HepG2 (cell line): ENCODE measurements around the gene SPARC. TPM values are rescaled to one million over a fixed set of nuclear protein-coding genes. Genes with fewer than 3 reads are reported as not detected.

ENCODE experiments used
- ATAC-seq: fragments of 200-7000 bp; cut with Tn5 transposase; 3 replicates; pipeline ENCODE4 v1.9.1; 2020; ENCODE audit warnings: mild to moderate bottlenecking, moderate library complexity
- BruUV-seq: library from RNA; stranded (reverse); fragments of 400-500 nt; replicated peaks from 2 replicates; lab custom pipeline; 2021; lab: Mats Ljungman, UMichigan
- CTCF ChIA-PET: fragments of 300-600 bp; formaldehyde crosslinking; extraction: SDS; loops from one replicate; lab custom pipeline; 2021; ENCODE audit warnings: low total read pairs, inconsistent platforms, low intra/inter-chr PET ratio; lab: Yijun Ruan, JAX
- POLR2A ChIA-PET: fragments of 350-600 bp; sonication (Branson Sonifier 250); formaldehyde crosslinking; loops from one replicate; lab custom pipeline; 2020; ENCODE audit warnings: antibody characterized with exemption, inconsistent platforms; lab: Yijun Ruan, JAX
- DNase-seq: peaks from one replicate; pipeline ENCODE4 v3.0.0-alpha.2; 2015; ENCODE audit warnings: low spot score
- FAIRE-seq: peaks from 3 replicates; lab custom pipeline; 2011; peaks lifted over from hg19 to GRCh38; lab: Jason Lieb, UNC
- H2AFZ ChIP-seq: one replicate; pipeline ENCODE4 v1.6.1; 2011; ENCODE audit warnings: low read length, inconsistent platforms
- H3K27ac ChIP-seq: fragments of 300-600 bp; 3 replicates; pipeline ENCODE4 v1.8.0; 2011; ENCODE audit warnings: mixed run types, mild to moderate bottlenecking, mixed read lengths, low read length, inconsistent platforms; ENCODE audit not compliant: insufficient read depth; ENCODE audit errors: extremely low read length
- H3K27me3 ChIP-seq, 2 experiments: fragments of 200-600 bp in 1 of 2; 2 replicates in 1 of 2; 3 replicates in 1 of 2; pipeline versions ENCODE4 v1.6.0 to v1.8.0; 2011; ENCODE audit warnings: low read length in 2 of 2, mild to moderate bottlenecking in 2 of 2, moderate library complexity in 2 of 2, inconsistent platforms in 1 of 2; ENCODE audit not compliant: insufficient read depth in 2 of 2, control insufficient read depth in 1 of 2
- H3K36me3 ChIP-seq, 2 experiments: fragments of 200-600 bp in 1 of 2; replicated peaks in 1 of 2; 2 replicates in 1 of 2; 3 replicates in 1 of 2; pipeline versions ENCODE4 v1.5.1 to v1.8.0; 2011; ENCODE audit warnings: low read length in 2 of 2, inconsistent platforms in 1 of 2; ENCODE audit not compliant: insufficient read depth in 2 of 2, control insufficient read depth in 1 of 2
- H3K4me1 ChIP-seq: 2 replicates; pipeline ENCODE4 v1.5.1; 2012; ENCODE audit warnings: low read length, inconsistent platforms; ENCODE audit not compliant: insufficient read depth
- H3K4me2 ChIP-seq: 2 replicates; pipeline ENCODE4 v1.6.0; 2011; ENCODE audit warnings: low read depth, low read length, inconsistent platforms
- H3K4me3 ChIP-seq, 3 experiments: fragments of 200-600 bp in 1 of 3; sonication (generic), shearing (Covaris generic) in 1 of 3; replicated peaks in 1 of 3; 2 replicates each; pipeline ENCODE4 v1.5.1; 2011 to 2016; ENCODE audit warnings: low read length in 3 of 3, inconsistent platforms in 2 of 3, low read depth in 2 of 3, mild to moderate bottlenecking in 2 of 3, control low read depth in 1 of 3, mixed read lengths in 1 of 3; ENCODE audit not compliant: insufficient read depth in 1 of 3
- H3K79me2 ChIP-seq: one replicate; pipeline ENCODE4 v1.6.1; 2011; ENCODE audit warnings: low read length, inconsistent platforms; ENCODE audit not compliant: insufficient read depth
- H3K9ac ChIP-seq: 2 replicates; pipeline ENCODE4 v1.6.0; 2011; ENCODE audit warnings: mild to moderate bottlenecking, low read depth, low read length, inconsistent platforms; ENCODE audit not compliant: insufficient read depth
- H3K9me3 ChIP-seq: 2 replicates; pipeline ENCODE4 v1.5.1; 2012; ENCODE audit warnings: mild to moderate bottlenecking, low read length
- H4K20me1 ChIP-seq: 2 replicates; pipeline ENCODE4 v1.6.0; 2011; ENCODE audit warnings: inconsistent platforms, mild to moderate bottlenecking, low read length, moderate library complexity; ENCODE audit not compliant: insufficient read depth
- CEBPB ChIP-seq: IDR thresholded peaks from 2 replicates; pipeline ENCODE4 v1.6.1; 2011; ENCODE audit warnings: low read depth, low read length, improper control_type of control experiment, borderline replicate concordance
- FOSL2 ChIP-seq: sonication (generic); formaldehyde crosslinking; IDR thresholded peaks from 2 replicates; pipeline ENCODE4 v1.4.0; 2020; ENCODE audit warnings: missing genetic modification reagents
- SOX13 ChIP-seq, 3 experiments: fragments of 450-650 bp in 1 of 3; sonication (generic) in 1 of 3; formaldehyde crosslinking in 1 of 3; IDR thresholded peaks in 2 of 3; conservative IDR thresholded peaks in 1 of 3; 2 replicates each; pipeline versions ENCODE4 v1.5.0 to v1.6.1; 2016 to 2020; ENCODE audit warnings: antibody characterized with exemption in 1 of 3, mild to moderate bottlenecking in 1 of 3, missing compliant biosample characterization in 1 of 3, missing genetic modification reagents in 1 of 3, moderate library complexity in 1 of 3
- TEAD3 ChIP-seq: optimal IDR thresholded peaks from 2 replicates; pipeline ENCODE3; 2016; ENCODE audit warnings: borderline replicate concordance
- WGBS: methylation state at CpG from one replicate; pipeline ENCODE4 v1.1.6; 2017; ENCODE audit warnings: low lambda C conversion rate; 5-methylcytosine and 5-hydroxymethylcytosine counted together
- in situ Hi-C: cut with HindIII; loops from 2 replicates; pipeline ENCODE4 v1.10.0; 2017; ENCODE audit warnings: low pct_unique_long_range_greater_than_20kb; ENCODE audit not compliant: extremely low pct_ligation_motif_present
- intact Hi-C: fragments of 100-400 bp; cut with micrococcal nuclease; formaldehyde crosslinking; loops from one replicate; pipeline ENCODE4 v1.10.0; 2022; ENCODE audit not compliant: unreplicated experiment
- polyA plus RNA-seq, 8 experiments: library from polyadenylated mRNA; depleted of rRNA in 3 of 8; stranded (reverse) in 7 of 8; unstranded in 1 of 8; fragments of >200 nt; fragmentation: Illumina TruSeq in 4 of 8; extraction: Trizol in 4 of 8; gene quantifications; 2 replicates each; pipeline versions ENCODE4 v1.2.1 to v1.2.3, GENCODE V29; 2011 to 2016; ENCODE audit warnings: low read depth in 4 of 8, missing spikeins in 1 of 8, mixed read lengths in 1 of 8; ENCODE audit not compliant: insufficient read depth in 1 of 8
- total RNA-seq, 5 experiments: library from RNA; depleted of rRNA; stranded (reverse); fragments of >200 nt; fragmentation: Illumina TruSeq; extraction: Trizol; gene quantifications; 2 replicates each; pipeline ENCODE4 v1.2.3, GENCODE V29; 2016; ENCODE audit warnings: low read depth in 1 of 5
- TF ChIP-seq, protein P1 (sequence below): sonication (generic); formaldehyde crosslinking; IDR thresholded peaks from 2 replicates; pipeline ENCODE4 v1.5.0; 2020; ENCODE audit warnings: missing genetic modification reagents, mild to moderate bottlenecking, borderline replicate concordance
- TF ChIP-seq, protein P2 (sequence below): IDR thresholded peaks from 2 replicates; pipeline ENCODE4 v1.6.1; 2016; ENCODE audit warnings: control low read depth

SPARC gene
- total and polyA plus RNA-seq, 2 of the 13 experiments (the other 11 are each of a cell fraction or from before 2014, with no cell fraction given): 76.7 to 192 TPM

DNA sequence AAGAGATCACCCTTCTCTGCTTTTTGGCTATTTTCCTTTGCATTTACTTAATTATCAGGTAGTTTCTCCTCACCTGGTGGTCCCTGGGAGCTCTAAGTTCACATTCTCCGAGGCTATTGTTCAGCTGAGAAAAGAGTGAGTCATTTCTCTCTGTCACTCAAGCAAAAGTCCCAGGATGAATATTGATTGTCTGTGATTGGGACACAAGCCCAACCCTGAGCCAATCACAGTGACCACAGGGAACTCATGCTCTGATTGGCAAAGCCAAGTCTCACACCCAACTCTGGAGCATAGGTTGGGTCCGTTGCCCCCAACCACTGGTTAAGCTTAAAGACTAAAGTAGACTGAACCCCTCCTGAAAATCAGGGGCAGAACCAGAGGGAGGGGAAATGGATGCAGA, 67.8 kb downstream of the SPARC start:
- 4% methylated on average over 2 of the region's 2 CpGs for WGBS
- DNase-seq: peak; percentile 28
- in situ Hi-C loops: no loop called here
- peaks cover 0 to 67% of the 10 kb centered on the region in 2 experiments; a peak in 3 of 5 replicates for H3K27me3 ChIP-seq
- no peaks in the 10 kb centered on the region for H3K79me2 ChIP-seq
- intact Hi-C loops: no loop called here
- no peak overlapping the region for H2AFZ ChIP-seq
- POLR2A ChIA-PET: no interaction called here
- no peak for FAIRE-seq
- peaks cover 20% of the 10 kb centered on the region for H3K4me1 ChIP-seq
- no peak overlapping the region for H3K27ac ChIP-seq
- no peaks in the 10 kb centered on the region for H4K20me1 ChIP-seq
- no peak for TF ChIP-seq SOX13 (IDR thresholded peaks at IDR 0.05)
- 0 out of 4 replicates have a peak, but pooled peaks of 1 of the 2 experiments have one; percentile 9 for TF ChIP-seq SOX13 (CRISPR knock-in tag; conservative IDR thresholded peaks at IDR 0.05 in 1 of 2, IDR thresholded peaks at IDR 0.05 in 1 of 2)
- TF ChIP-seq, protein P1, sequence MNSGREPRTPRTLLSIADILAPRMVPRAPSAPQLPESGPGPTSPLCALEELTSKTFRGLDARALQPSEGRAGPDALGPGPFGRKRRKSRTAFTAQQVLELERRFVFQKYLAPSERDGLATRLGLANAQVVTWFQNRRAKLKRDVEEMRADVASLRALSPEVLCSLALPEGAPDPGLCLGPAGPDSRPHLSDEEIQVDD: no peak
- TF ChIP-seq, protein P2, sequence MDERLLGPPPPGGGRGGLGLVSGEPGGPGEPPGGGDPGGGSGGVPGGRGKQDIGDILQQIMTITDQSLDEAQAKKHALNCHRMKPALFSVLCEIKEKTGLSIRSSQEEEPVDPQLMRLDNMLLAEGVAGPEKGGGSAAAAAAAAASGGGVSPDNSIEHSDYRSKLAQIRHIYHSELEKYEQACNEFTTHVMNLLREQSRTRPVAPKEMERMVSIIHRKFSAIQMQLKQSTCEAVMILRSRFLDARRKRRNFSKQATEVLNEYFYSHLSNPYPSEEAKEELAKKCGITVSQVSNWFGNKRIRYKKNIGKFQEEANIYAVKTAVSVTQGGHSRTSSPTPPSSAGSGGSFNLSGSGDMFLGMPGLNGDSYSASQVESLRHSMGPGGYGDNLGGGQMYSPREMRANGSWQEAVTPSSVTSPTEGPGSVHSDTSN (CRISPR knock-in tag): peak; percentile 37; the same call in 1 of the 2 replicates
- peak; percentile 83 for TF ChIP-seq FOSL2 (CRISPR knock-in tag)
- peak; percentile 26; the same call in 1 of the 2 replicates for TF ChIP-seq CEBPB
- no peak for TF ChIP-seq TEAD3
- TF ChIP-seq, all 625 proteins: peak for 4
- no peaks in the 10 kb centered on the region for H3K9me3 ChIP-seq
- H3K4me3 ChIP-seq: no peak overlapping the region
- BruUV-seq: no TSS peak
- no peaks in the 10 kb centered on the region for H3K36me3 ChIP-seq
- no peak for ATAC-seq
- no peak overlapping the region for H3K4me2 ChIP-seq
- H3K9ac ChIP-seq: no peak overlapping the region
- CTCF ChIA-PET: no interaction called here
